Hepatocyte (in vitro differentiated cells): ENCODE results near the gene VASH2. TPM values are rescaled to one million over a fixed set of nuclear protein-coding genes. Genes with fewer than 3 reads are reported as not detected.

Source experiments
- DNase-seq: peaks from one replicate; pipeline ENCODE4 v3.0.0-alpha.2; 2016; ENCODE audit warnings: low spot score
- H2AFZ ChIP-seq: fragments of 200-600 bp; sonication (generic); 2 replicates; pipeline ENCODE4 v1.6.0; 2016; ENCODE audit warnings: antibody characterized with exemption, mild to moderate bottlenecking
- H3K27ac ChIP-seq: fragments of 200-600 bp; sonication (generic); 2 replicates; pipeline ENCODE4 v1.5.1; 2016; ENCODE audit warnings: mild to moderate bottlenecking
- H3K27me3 ChIP-seq: fragments of 200-600 bp; sonication (generic); 2 replicates; pipeline ENCODE4 v1.6.1; 2016
- H3K36me3 ChIP-seq: fragments of 200-600 bp; sonication (generic); replicated peaks from 2 replicates; pipeline ENCODE4 v1.5.1; 2016; ENCODE audit warnings: low read depth; ENCODE audit not compliant: insufficient read depth
- H3K4me1 ChIP-seq: fragments of 200-600 bp; sonication (generic); 2 replicates; pipeline ENCODE4 v1.5.1; 2016; ENCODE audit warnings: mild to moderate bottlenecking, moderate library complexity; ENCODE audit not compliant: insufficient read depth
- H3K4me2 ChIP-seq: fragments of 200-600 bp; sonication (generic); 2 replicates; pipeline ENCODE4 v1.6.0; 2016
- H3K4me3 ChIP-seq: fragments of 200-600 bp; sonication (generic); 2 replicates; pipeline ENCODE4 v1.5.1; 2016; ENCODE audit warnings: mild to moderate bottlenecking
- H3K79me2 ChIP-seq: fragments of 200-600 bp; sonication (generic); 2 replicates; pipeline ENCODE4 v1.6.0; 2017; ENCODE audit warnings: mild to moderate bottlenecking
- H3K9me2 ChIP-seq: fragments of 200-600 bp; sonication (generic); replicated peaks from 2 replicates; pipeline ENCODE4 v1.6.0; 2017; ENCODE audit warnings: mild to moderate bottlenecking; ENCODE audit not compliant: insufficient read depth
- H3K9me3 ChIP-seq: fragments of 200-600 bp; sonication (generic); 2 replicates; pipeline ENCODE4 v1.5.1; 2016; ENCODE audit warnings: low read depth, mild to moderate bottlenecking
- H4K20me1 ChIP-seq: fragments of 200-600 bp; sonication (generic); 2 replicates; pipeline ENCODE4 v1.6.0; 2016; ENCODE audit warnings: mild to moderate bottlenecking; ENCODE audit not compliant: insufficient read depth, poor library complexity, severe bottlenecking
- CTCF ChIP-seq: fragments of 200-600 bp; sonication (generic); IDR thresholded peaks from 2 replicates; pipeline ENCODE4 v1.5.1; 2016; ENCODE audit warnings: antibody characterized with exemption, mild to moderate bottlenecking; ENCODE audit not compliant: poor library complexity
- EZH2 ChIP-seq: fragments of 200-600 bp; sonication (generic); IDR thresholded peaks from 2 replicates; pipeline ENCODE4 v1.6.1; 2016; ENCODE audit warnings: antibody characterized with exemption, mild to moderate bottlenecking, borderline replicate concordance
- EZH2phosphoT487 ChIP-seq: fragments of 200-600 bp; sonication (generic); IDR thresholded peaks from one replicate; pipeline ENCODE4 v1.6.1; 2018; ENCODE audit warnings: antibody characterized with exemption, mild to moderate bottlenecking, low read depth, moderate library complexity; ENCODE audit not compliant: unreplicated experiment, severe bottlenecking
- WGBS: methylation state at CpG from one replicate; pipeline ENCODE4 v1.1.6; 2016; ENCODE audit warnings: low lambda C conversion rate; ENCODE audit errors: missing lambda C conversion rate; 5-methylcytosine and 5-hydroxymethylcytosine counted together
- polyA plus RNA-seq: library from polyadenylated mRNA; unstranded; fragments of >200 nt; fragmentation: Nextera tagmentation; extraction: Ambion mirVana; gene quantifications from 2 replicates; pipeline ENCODE4 v1.2.1, GENCODE V29; 2016
- total RNA-seq: library from RNA; depleted of rRNA; stranded (reverse); fragments of >200 nt; gene quantifications from 2 replicates; pipeline ENCODE4 v1.2.3, GENCODE V29; 2014

Gene VASH2
- total and polyA plus RNA-seq, 2 experiments from 2014 or later = 3.0 to 3.6 TPM

GRCh38 chr1:212954514-212954913 lies 4.2 kb downstream of the VASH2 start:
- no peak overlapping the region for H3K27ac ChIP-seq
- no peak for TF ChIP-seq CTCF
- no peak for TF ChIP-seq EZH2
- TF ChIP-seq EZH2phosphoT487 = no peak
- no peak overlapping the region for H3K4me3 ChIP-seq
- no peaks in the 10 kb centered on the region for H3K9me2 ChIP-seq
- peaks cover 10% of the 10 kb centered on the region for H3K27me3 ChIP-seq
- H3K9me3 ChIP-seq = no peaks in the 10 kb centered on the region
- no peaks in the 10 kb centered on the region for H3K36me3 ChIP-seq
- no peaks in the 10 kb centered on the region for H3K79me2 ChIP-seq
- H3K4me2 ChIP-seq = no peak overlapping the region
- H3K4me1 ChIP-seq = no peaks in the 10 kb centered on the region
- H2AFZ ChIP-seq = no peak overlapping the region
- 96% methylated on average over 6 of the region's 6 CpGs for WGBS
- DNase-seq = no peak
- no peaks in the 10 kb centered on the region for H4K20me1 ChIP-seq

GRCh38 chr1:212955098-212955497 lies 4.8 kb downstream of the VASH2 start:
- Histone ChIP-seq H2AFZ (no peak overlapping the region), H3K4me2 (no peak overlapping the region), H3K27me3 (peaks cover 10% of the 10 kb centered on the region), H3K4me1 (no peaks in the 10 kb centered on the region), H3K9me3 (no peaks in the 10 kb centered on the region), H4K20me1 (no peaks in the 10 kb centered on the region), H3K36me3 (no peaks in the 10 kb centered on the region), H3K4me3 (no peak overlapping the region), H3K9me2 (no peaks in the 10 kb centered on the region), H3K27ac (no peak overlapping the region), H3K79me2 (no peaks in the 10 kb centered on the region)
- 93% methylated on average over 3 of the region's 3 CpGs for WGBS
- DNase-seq = no peak
- TF ChIP-seq EZH2phosphoT487 (no peak), CTCF (no peak), EZH2 (no peak)

DNA sequence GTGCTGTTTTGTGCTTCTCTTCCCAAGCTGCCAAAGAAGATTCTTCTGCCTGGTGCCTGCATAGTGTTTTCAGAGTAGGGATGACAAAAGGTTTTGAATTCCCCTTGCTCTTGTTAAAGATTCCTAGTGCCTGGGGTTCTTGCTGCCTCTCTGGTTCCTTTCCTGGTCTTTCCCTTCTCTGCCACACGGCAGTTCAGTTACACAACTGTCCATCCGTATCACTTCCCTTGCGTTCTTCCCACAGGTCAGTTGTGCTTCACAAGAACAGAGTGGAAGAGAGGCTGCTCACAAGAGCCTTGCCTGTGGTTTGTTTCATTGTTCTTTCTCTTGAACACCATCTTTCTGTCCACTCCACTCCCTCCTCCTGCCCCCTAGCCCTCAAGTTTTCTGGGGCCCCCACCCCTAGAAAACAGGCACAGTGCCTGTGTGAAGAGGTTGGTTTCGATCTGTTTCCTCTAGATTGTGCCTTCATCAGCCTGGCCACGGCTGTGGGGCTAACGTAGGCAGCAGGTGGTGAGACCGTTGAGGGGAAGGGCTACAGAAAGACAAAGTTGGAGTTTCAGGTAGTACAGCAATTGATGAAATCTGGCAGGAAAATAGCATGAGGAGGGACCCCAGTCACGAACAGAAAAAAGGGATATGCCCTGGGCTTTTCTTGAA lies 5.8 kb downstream of the VASH2 start:
- Histone ChIP-seq H3K27ac (no peak overlapping the region), H3K4me2 (no peak overlapping the region), H3K4me3 (no peak overlapping the region), H3K79me2 (no peaks in the 10 kb centered on the region), H2AFZ (no peak overlapping the region), H3K4me1 (no peaks in the 10 kb centered on the region), H3K9me3 (no peaks in the 10 kb centered on the region), H3K9me2 (no peaks in the 10 kb centered on the region), H3K27me3 (peaks cover 10% of the 10 kb centered on the region), H4K20me1 (no peaks in the 10 kb centered on the region), H3K36me3 (no peaks in the 10 kb centered on the region)
- WGBS = 88% methylated on average over 8 of the region's 8 CpGs
- TF ChIP-seq CTCF (no peak), EZH2phosphoT487 (no peak), EZH2 (no peak)
- no peak for DNase-seq
